Measurements from ENCODE around the gene AP1G2.

The AP1G2 gene

GRCh38 chr14:23613242-23614070, 45.9 kb upstream of the AP1G2 start:
- H3K27ac ChIP-seq (replicated peaks): no peak overlapping the region
- no peak for DNase-seq (ENCODE audit: low read depth in 1 of 2, low spot score in 1 of 2)
- no peak overlapping the region for H3K4me3 ChIP-seq (replicated peaks; ENCODE audit: insufficient read depth, low read length)
- H3K27me3 ChIP-seq (ENCODE audit: insufficient read depth, poor library complexity, severe bottlenecking): peaks cover 2% of the 10 kb centered on the region
- TF ChIP-seq, protein P1, sequence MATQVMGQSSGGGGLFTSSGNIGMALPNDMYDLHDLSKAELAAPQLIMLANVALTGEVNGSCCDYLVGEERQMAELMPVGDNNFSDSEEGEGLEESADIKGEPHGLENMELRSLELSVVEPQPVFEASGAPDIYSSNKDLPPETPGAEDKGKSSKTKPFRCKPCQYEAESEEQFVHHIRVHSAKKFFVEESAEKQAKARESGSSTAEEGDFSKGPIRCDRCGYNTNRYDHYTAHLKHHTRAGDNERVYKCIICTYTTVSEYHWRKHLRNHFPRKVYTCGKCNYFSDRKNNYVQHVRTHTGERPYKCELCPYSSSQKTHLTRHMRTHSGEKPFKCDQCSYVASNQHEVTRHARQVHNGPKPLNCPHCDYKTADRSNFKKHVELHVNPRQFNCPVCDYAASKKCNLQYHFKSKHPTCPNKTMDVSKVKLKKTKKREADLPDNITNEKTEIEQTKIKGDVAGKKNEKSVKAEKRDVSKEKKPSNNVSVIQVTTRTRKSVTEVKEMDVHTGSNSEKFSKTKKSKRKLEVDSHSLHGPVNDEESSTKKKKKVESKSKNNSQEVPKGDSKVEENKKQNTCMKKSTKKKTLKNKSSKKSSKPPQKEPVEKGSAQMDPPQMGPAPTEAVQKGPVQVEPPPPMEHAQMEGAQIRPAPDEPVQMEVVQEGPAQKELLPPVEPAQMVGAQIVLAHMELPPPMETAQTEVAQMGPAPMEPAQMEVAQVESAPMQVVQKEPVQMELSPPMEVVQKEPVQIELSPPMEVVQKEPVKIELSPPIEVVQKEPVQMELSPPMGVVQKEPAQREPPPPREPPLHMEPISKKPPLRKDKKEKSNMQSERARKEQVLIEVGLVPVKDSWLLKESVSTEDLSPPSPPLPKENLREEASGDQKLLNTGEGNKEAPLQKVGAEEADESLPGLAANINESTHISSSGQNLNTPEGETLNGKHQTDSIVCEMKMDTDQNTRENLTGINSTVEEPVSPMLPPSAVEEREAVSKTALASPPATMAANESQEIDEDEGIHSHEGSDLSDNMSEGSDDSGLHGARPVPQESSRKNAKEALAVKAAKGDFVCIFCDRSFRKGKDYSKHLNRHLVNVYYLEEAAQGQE (IDR thresholded peaks at IDR 0.05; ENCODE audit: insufficient replicate concordance, low read depth): no peak
- TF ChIP-seq POLR2AphosphoS5 (IDR thresholded peaks at IDR 0.05; ENCODE audit: low read depth) (no peak), CTCF (IDR thresholded peaks at IDR 0.05; ENCODE audit: insufficient read depth, low read length) (no peak), SPI1 (IDR thresholded peaks at IDR 0.05; ENCODE audit: borderline replicate concordance, low read depth) (no peak), GABPA (IDR thresholded peaks at IDR 0.05; ENCODE audit: low read depth) (no peak)

DNA sequence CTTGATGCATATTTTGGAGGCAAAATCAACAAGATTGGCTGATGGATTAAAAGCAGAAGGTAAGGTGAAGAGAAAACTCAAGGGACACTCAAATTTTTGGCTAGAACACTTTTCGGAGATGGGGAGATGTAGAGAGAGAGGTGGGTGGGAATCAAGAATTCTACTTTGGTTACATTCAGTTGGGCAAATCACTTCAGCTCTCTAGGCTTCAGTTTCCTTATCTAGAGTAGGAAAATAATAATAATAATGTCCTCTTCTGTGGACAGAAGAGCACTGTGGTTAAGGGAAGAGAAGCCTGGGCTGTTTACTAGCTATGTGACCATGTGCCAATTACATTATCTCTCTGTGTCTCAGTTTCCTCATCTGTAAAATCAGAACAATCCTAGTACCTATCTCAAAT, 45.2 kb upstream of the AP1G2 start:
- no peak for DNase-seq (ENCODE audit: low read depth in 1 of 2, low spot score in 1 of 2)
- TF ChIP-seq POLR2AphosphoS5 (IDR thresholded peaks at IDR 0.05; ENCODE audit: low read depth) (no peak), CTCF (IDR thresholded peaks at IDR 0.05; ENCODE audit: insufficient read depth, low read length) (no peak), GABPA (IDR thresholded peaks at IDR 0.05; ENCODE audit: low read depth) (no peak), SPI1 (IDR thresholded peaks at IDR 0.05; ENCODE audit: borderline replicate concordance, low read depth) (no peak)
- TF ChIP-seq, protein P1 (IDR thresholded peaks at IDR 0.05; ENCODE audit: insufficient replicate concordance, low read depth): no peak
- Histone ChIP-seq H3K27me3 (ENCODE audit: insufficient read depth, poor library complexity, severe bottlenecking) (peaks cover 2% of the 10 kb centered on the region), H3K27ac (replicated peaks) (no peak overlapping the region), H3K4me3 (replicated peaks; ENCODE audit: insufficient read depth, low read length) (no peak overlapping the region)

DNA sequence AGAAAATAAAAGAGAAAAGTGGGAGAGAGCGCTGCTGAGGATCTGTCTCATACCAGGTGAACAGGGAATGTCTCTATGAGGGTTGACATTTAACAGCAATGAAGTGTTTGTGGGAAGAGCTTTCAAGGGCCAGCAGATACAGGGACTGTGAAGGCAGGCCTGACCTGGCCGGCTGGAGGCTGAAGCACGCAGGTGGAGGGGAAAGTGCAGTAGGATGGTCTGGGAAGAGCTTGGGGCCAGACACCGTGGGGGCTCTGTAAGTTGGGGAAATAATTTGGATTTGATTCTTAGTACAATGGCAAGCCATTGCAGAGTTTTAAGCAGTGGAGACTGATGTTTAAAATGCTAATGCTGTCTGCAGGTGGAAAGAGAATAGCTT, 44.8 kb upstream of the AP1G2 start:
- Histone ChIP-seq H3K4me3 (replicated peaks; ENCODE audit: insufficient read depth, low read length) (no peak overlapping the region), H3K27me3 (ENCODE audit: insufficient read depth, poor library complexity, severe bottlenecking) (no peaks in the 10 kb centered on the region), H3K27ac (replicated peaks) (no peak overlapping the region)
- TF ChIP-seq SPI1 (IDR thresholded peaks at IDR 0.05; ENCODE audit: borderline replicate concordance, low read depth): no peak
- no peak for TF ChIP-seq GABPA (IDR thresholded peaks at IDR 0.05; ENCODE audit: low read depth)
- TF ChIP-seq, protein P1 (IDR thresholded peaks at IDR 0.05; ENCODE audit: insufficient replicate concordance, low read depth): no peak
- TF ChIP-seq POLR2AphosphoS5 (IDR thresholded peaks at IDR 0.05; ENCODE audit: low read depth): no peak
- TF ChIP-seq CTCF (IDR thresholded peaks at IDR 0.05; ENCODE audit: insufficient read depth, low read length): no peak
- DNase-seq (ENCODE audit: low read depth in 1 of 2, low spot score in 1 of 2): no peak
